ENCODE data around the gene NRXN3.

GRCh38 chr14:78617735-78618134 lies 447.6 kb downstream of the NRXN3 start:
- no peak for TF ChIP-seq EZH2 (IDR thresholded peaks at IDR 0.05; ENCODE audit: low read length, missing control alignments)
- no peak for TF ChIP-seq CTCF (conservative IDR thresholded peaks at IDR 0.05 in 1 of 2, IDR thresholded peaks at IDR 0.05 in 1 of 2; ENCODE audit: low read depth in 1 of 2, low read length in 2 of 2)

Measured in fibroblast of lung (primary cell).